GM19468 (cell line): Measurements from ENCODE around the gene INTS13.
"Not testable (repeated sequence)": the region's sequence is repeated elsewhere in the genome, so short reads cannot be mapped to it uniquely, and the experiment has no call there.

Source experiments
- ATAC-seq: cut with Tn5 transposase; IDR thresholded peaks from one replicate; pipeline ENCODE4 v1.9.1; 2021; ENCODE audit warnings: mild to moderate bottlenecking, moderate library complexity, moderate number of reproducible peaks; ENCODE audit not compliant: unreplicated experiment; ENCODE audit errors: extremely low read depth

Gene INTS13

GRCh38 chr12:26871985-26872384 is 65.8 kb downstream of the INTS13 start:
- no peak for ATAC-seq

GRCh38 chr12:26870491-26871419 is 67.0 kb downstream of the INTS13 start:
- no peak for ATAC-seq

- no peak for ATAC-seq
These were observed 67.8 kb downstream of the INTS13 start for GRCh38 chr12:26869908-26870459.

DNA sequence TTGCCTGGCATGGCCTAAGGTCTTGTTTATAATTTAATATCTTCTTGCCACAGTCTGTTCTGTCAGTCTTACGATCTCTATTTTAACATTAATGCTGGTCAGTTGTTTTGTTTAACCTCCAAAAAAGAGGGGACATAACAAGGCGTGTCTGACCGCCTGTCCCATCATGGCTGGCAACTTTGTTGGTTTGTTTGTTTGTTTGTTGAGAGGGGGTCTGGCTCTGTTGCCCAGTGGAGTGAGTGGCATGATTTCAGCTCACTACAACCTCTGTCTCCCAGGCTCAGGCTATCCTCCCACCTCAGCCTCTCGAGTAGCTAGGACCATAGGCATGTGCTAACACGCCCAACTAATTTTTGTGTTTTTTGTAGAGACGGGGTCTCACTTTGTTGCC is 68.7 kb downstream of the INTS13 start:
- no peak for ATAC-seq

GRCh38 chr12:26868447-26869103 is 69.2 kb downstream of the INTS13 start:
- ATAC-seq, result no peak

- peak; percentile 44 for ATAC-seq
These were observed 70.7 kb downstream of the INTS13 start for GRCh38 chr12:26867080-26867479.

GRCh38 chr12:26863515-26863914 is 74.3 kb downstream of the INTS13 start:
- no peak for ATAC-seq

DNA sequence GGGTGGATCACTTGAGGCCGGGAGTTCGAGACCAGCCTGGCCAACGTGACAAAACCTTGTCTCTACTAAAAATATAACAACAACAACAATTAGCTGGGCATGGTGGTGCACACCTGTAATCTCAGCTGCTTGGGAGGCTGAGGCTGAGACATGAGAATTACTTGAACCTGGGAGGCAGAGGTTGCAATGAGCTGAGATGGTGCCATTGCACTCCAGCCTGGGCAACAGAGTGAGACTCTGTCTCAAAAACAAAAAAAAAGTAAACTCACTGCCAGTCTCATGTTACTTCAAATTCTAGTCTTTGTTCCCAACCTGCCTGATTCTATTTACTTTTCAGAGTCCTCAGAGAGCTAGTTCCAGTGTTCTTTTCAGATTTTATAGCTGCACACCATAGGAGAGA is 75.0 kb downstream of the INTS13 start:
- not testable (repeated sequence) for ATAC-seq

- ATAC-seq, result no peak
These were observed 76.1 kb downstream of the INTS13 start for GRCh38 chr12:26861690-26862089.

GRCh38 chr12:26857465-26858176 is 80.2 kb downstream of the INTS13 start:
- ATAC-seq, result no peak

GRCh38 chr12:26855337-26855736 is 82.4 kb downstream of the INTS13 start:
- no peak for ATAC-seq
